ENCODE data around the gene MED8. TPM values are rescaled to one million over a fixed set of nuclear protein-coding genes. Genes with fewer than 3 reads are reported as not detected.

The MED8 gene
- total and polyA plus RNA-seq, 2 donors: 31.5 to 33.6 TPM

DNA sequence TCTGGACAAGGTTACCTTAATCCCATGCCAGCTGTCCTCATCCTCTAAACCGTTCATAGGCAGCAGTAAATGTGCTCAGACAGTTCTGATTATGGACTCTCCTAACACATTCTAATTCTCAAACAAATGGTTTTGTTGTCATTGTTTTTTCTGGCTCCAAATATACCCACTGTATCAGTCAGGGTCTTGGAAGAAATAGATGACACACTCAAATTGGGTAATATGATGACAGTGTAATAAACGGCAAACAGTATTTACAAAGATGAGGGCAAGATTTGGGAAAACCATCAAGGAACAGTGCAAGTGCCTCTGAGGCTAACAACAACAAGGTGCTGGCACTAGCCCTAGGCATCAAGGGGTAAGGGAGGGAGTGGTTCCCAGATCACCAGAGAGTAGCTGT, 35.1 kb downstream of the MED8 start:
- H3K27ac ChIP-seq (ENCODE audit: low read depth): no peak overlapping the region
- DNase-seq (ENCODE audit: extremely low spot score): no peak
- H3K4me1 ChIP-seq (ENCODE audit: insufficient read depth): no peaks in the 10 kb centered on the region
- no peak overlapping the region for H3K4me3 ChIP-seq (ENCODE audit: low read depth, low read length)
- no peaks in the 10 kb centered on the region for H3K36me3 ChIP-seq (ENCODE audit: insufficient read depth)
- WGBS: 67% methylated on average over 2 of the region's 2 CpGs

DNA sequence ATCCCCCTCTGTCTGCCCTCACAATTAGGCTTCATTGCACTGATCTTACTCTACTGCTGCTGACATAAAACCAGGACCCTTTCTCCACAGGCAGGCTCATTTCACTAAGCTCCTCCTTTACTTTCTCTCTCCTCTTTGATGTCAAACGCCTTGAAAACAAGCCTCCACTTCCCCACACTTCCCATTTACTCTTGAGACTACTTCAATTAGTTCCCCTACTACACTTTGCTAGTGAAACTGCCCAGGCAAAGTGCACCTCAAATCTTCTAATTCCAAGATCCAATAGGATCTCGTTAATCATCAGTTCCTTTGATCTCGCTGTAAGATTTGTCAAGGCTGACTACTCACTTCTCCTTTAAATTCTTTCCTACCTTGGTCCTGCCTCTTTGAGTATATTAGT, 36.7 kb downstream of the MED8 start:
- Histone ChIP-seq H3K36me3 (ENCODE audit: insufficient read depth) (no peaks in the 10 kb centered on the region), H3K4me3 (ENCODE audit: low read depth, low read length) (no peak overlapping the region), H3K27ac (ENCODE audit: low read depth) (no peak overlapping the region), H3K4me1 (ENCODE audit: insufficient read depth) (no peaks in the 10 kb centered on the region)
- WGBS: 56% methylated on average over 3 of the region's 3 CpGs
- DNase-seq (ENCODE audit: extremely low spot score): no peak

DNA sequence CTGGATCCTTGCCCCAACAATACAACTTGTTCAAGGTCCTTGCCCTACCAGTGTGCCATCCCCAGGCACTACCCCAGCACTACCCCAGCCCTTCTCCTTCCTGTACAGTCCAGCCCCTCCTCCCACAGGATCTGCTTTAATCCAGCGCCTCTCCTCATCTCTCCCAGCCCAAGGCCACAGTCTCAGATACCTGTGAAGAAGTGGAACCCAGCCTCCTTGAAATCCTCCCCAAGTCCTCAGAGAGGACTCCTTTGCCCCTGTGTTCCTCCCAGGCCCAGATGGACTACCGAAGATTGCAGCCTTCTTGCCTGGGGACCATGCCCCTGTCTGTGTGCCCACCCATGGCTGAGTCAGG, 37.3 kb downstream of the MED8 start:
- no peak for DNase-seq (ENCODE audit: extremely low spot score)
- Histone ChIP-seq H3K4me1 (ENCODE audit: insufficient read depth) (no peaks in the 10 kb centered on the region), H3K4me3 (ENCODE audit: low read depth, low read length) (no peak overlapping the region), H3K27ac (ENCODE audit: low read depth) (no peak overlapping the region), H3K36me3 (ENCODE audit: insufficient read depth) (no peaks in the 10 kb centered on the region)
- 91% methylated on average over 2 of the region's 2 CpGs for WGBS

DNA sequence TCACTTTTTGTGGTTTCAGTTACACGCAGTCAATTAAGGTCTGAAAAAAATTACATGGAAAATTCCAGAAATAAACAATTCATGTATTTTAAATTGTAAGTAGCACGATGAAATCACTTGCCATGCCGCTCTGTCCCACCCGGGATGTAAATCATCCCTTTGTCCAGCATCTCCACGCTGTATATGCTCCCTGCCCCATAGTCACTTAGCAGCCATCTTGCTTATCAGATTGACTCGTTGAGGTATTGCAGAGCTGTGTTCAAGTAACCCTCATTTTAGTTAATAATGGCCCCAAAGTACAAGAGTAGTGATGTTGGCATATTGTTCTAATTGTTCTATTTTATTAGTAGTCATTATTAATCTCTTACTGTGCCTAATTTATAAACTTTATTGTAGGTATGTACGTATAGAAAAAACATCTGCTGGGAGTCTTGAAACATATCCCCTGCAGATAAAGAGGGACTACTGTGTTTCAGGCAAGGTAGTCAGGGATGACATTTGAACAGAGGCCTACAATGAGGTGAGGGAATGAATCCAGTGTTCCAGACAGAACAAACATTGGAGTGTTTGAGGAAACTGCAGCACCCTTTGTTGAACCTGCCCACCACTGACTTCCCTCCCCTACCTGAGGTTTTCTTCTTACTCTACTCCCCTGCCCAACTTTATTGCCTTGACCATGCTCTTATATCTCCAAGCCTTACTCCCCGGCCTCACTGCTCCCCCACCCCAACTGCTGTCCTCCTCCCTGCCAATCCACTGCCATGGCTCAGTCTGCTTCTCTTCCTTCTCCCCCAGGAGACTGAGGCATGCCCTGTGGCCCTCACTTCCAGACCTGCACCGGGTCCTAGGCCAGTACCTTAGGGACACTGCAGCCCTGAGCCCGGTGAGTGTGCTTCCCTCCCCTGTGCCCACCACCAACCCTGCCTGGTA, 37.9 kb downstream of the MED8 start:
- no peaks in the 10 kb centered on the region for H3K4me1 ChIP-seq (ENCODE audit: insufficient read depth)
- H3K36me3 ChIP-seq (ENCODE audit: insufficient read depth): no peaks in the 10 kb centered on the region
- no peak overlapping the region for H3K27ac ChIP-seq (ENCODE audit: low read depth)
- WGBS: 84% methylated on average over 10 of the region's 10 CpGs
- no peak overlapping the region for H3K4me3 ChIP-seq (ENCODE audit: low read depth, low read length)
- DNase-seq (ENCODE audit: extremely low spot score): no peak

DNA sequence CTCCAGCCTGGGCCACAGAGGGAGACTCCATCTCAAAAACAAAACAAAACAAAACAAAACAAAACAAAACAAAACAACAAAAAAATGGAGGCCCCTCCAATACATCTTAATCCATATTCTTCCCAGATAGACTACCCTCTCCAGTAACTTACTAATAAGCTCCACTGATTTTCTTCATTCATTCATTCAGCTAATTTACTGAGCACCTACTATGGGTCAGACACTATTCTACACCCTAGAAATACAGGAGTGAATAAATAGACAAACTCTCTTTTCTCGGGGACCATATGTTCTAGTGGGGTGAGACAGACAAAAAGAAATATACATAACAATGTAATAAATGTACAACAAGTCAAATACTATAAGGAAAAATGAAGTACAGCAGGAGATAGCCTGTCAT, 38.6 kb downstream of the MED8 start:
- Histone ChIP-seq H3K4me1 (ENCODE audit: insufficient read depth) (no peaks in the 10 kb centered on the region), H3K4me3 (ENCODE audit: low read depth, low read length) (no peak overlapping the region), H3K27ac (ENCODE audit: low read depth) (no peak overlapping the region), H3K36me3 (ENCODE audit: insufficient read depth) (no peaks in the 10 kb centered on the region)
- DNase-seq (ENCODE audit: extremely low spot score): no peak
- 85% methylated on average over 1 of the region's 1 CpG for WGBS

DNA sequence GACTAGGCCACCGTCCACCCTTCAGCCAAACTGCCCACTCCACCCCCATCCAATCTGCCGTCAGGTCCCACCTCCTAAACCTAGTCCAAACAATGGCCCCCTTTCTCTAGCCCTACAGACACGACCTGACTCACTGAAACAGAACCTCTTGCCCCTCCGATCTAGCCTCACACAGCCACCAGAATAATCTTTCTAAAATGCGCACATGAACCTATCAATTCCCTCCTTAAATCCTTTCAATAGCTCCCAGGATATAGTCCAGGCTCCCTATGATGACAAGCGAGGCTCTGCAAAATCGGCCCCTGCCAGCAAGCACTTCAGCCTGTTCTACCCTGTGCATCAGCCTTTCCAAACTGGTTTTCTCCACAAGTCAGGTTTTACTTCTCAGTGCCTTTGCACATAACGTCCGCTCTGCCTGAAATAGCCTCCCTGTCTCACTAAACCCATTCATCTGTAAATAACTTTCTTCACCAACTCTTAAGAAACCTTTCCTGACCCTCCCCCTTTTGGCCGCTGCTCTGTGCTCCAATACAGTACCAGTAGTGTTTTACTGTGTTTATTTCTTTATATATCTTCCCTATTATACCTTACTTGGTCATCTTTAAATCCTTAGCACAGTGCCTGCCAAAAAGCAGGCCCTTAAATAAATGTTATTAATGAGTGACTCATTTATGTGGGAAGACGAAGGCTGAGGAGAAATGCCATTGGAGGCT, 39.9 kb downstream of the MED8 start:
- Histone ChIP-seq H3K27ac (ENCODE audit: low read depth) (peak overlapping the region; percentile 89), H3K4me1 (ENCODE audit: insufficient read depth) (no peaks in the 10 kb centered on the region), H3K36me3 (ENCODE audit: insufficient read depth) (no peaks in the 10 kb centered on the region), H3K4me3 (ENCODE audit: low read depth, low read length) (no peak overlapping the region)
- no peak for DNase-seq (ENCODE audit: extremely low spot score)
- WGBS: 26% methylated on average over 11 of the region's 11 CpGs

DNA sequence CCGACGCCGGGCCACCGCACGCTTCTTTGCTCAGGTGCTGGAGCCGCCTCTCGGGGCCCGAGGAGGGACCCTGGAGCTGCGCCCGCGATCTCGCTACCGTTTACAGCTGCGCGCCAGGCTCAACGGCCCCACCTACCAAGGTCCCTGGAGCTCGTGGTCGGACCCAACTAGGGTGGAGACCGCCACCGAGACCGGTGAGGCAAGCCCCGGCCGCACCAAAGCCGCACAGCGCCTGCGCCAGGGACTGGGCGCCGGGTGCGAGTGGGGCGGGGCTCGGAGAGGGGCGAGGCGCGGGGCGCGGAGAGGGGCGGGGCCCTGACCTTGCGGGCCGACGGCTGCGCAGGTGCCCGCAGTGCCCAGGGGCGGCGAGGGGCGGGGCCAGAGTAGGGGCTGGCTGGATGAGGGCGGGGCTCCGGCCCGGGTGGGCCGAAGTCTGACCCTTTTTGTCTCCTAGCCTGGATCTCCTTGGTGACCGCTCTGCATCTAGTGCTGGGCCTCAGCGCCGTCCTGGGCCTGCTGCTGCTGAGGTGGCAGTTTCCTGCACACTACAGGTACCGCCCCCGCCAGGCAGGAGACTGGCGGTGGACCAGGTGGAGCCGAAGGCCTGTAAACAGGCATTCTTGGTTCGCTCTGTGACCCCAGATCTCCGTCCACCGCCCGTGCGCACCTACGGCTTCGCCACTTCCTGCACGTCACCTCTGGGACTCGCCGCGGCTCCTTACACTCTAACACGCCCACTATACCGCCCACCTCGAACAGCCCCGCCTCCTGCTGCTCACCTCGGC, 40.6 kb downstream of the MED8 start:
- Histone ChIP-seq H3K27ac (ENCODE audit: low read depth) (peak overlapping the region; percentile 89), H3K36me3 (ENCODE audit: insufficient read depth) (no peaks in the 10 kb centered on the region), H3K4me1 (ENCODE audit: insufficient read depth) (no peaks in the 10 kb centered on the region), H3K4me3 (ENCODE audit: low read depth, low read length) (peak overlapping the region; percentile 56)
- DNase-seq (ENCODE audit: extremely low spot score): no peak
- WGBS: 8% methylated on average over 72 of the region's 72 CpGs

DNA sequence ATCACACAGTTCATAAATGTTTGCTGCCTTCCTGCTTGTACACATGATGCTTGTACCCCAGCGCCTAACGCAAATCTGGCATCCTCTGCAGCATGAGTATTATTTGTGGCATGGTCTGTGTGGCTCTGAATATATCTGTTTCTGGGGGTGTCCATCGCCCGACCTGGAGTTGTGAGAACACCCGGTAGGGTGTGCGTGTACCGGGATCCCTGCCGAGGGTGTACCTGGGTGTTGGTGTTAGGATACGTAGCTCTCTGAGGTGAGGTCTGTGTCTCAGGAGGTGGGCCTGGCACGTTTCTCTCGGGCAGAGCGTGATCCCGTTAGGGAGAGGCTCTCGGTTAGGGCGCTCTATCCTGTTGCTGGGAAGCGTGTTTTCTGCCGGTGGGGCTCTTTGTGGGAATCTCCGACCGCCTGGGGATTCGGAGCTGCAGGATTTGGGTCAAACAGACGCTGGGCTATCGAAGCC, 41.2 kb downstream of the MED8 start:
- peak overlapping the region; percentile 89 for H3K27ac ChIP-seq (ENCODE audit: low read depth)
- WGBS: 17% methylated on average over 22 of the region's 22 CpGs
- no peaks in the 10 kb centered on the region for H3K4me1 ChIP-seq (ENCODE audit: insufficient read depth)
- peak overlapping the region; percentile 56 for H3K4me3 ChIP-seq (ENCODE audit: low read depth, low read length)
- DNase-seq (ENCODE audit: extremely low spot score): no peak
- no peaks in the 10 kb centered on the region for H3K36me3 ChIP-seq (ENCODE audit: insufficient read depth)

DNA sequence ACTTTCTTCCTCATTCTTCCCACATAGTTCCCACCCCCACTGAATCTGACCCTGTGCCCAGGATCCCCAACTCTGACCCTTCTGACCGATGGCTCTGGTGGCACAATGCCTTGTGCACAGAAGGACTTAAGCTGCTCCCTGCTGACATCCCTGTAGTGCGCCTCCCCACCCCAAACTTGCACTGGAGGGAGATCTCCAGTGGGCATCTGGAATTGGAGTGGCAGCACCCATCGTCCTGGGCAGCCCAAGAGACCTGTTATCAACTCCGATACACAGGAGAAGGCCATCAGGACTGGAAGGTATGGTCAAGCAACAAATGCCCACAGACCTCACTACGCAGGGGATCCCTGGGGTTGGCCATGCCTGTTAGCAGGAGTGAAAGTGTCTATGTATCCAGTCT, 43.0 kb downstream of the MED8 start:
- Histone ChIP-seq H3K4me1 (ENCODE audit: insufficient read depth) (no peaks in the 10 kb centered on the region), H3K36me3 (ENCODE audit: insufficient read depth) (no peaks in the 10 kb centered on the region), H3K27ac (ENCODE audit: low read depth) (no peak overlapping the region), H3K4me3 (ENCODE audit: low read depth, low read length) (no peak overlapping the region)
- no peak for DNase-seq (ENCODE audit: extremely low spot score)
- WGBS: 91% methylated on average over 5 of the region's 5 CpGs

DNA sequence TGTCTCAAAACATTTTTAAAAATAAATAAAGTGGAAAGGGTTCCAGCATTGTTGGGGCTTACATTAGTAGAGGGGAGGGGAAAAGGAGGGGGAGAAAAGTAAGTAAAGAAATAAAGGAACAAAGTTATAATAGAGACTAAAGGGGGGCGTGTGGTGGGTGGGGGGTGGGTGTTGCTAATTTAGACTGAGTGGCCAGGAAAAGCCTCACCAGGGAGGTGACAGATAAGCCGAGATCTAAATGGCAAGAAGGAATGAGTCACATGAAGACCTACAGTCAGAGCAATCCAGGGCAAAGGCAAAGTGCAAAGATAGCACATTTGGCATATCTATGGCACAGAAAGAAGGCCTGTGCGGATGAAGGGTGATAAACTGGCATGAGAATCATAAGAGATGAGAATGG, 44.5 kb downstream of the MED8 start:
- no peaks in the 10 kb centered on the region for H3K4me1 ChIP-seq (ENCODE audit: insufficient read depth)
- no peak overlapping the region for H3K27ac ChIP-seq (ENCODE audit: low read depth)
- H3K4me3 ChIP-seq (ENCODE audit: low read depth, low read length): no peak overlapping the region
- 59% methylated on average over 3 of the region's 3 CpGs for WGBS
- DNase-seq (ENCODE audit: extremely low spot score): no peak
- no peaks in the 10 kb centered on the region for H3K36me3 ChIP-seq (ENCODE audit: insufficient read depth)

DNA sequence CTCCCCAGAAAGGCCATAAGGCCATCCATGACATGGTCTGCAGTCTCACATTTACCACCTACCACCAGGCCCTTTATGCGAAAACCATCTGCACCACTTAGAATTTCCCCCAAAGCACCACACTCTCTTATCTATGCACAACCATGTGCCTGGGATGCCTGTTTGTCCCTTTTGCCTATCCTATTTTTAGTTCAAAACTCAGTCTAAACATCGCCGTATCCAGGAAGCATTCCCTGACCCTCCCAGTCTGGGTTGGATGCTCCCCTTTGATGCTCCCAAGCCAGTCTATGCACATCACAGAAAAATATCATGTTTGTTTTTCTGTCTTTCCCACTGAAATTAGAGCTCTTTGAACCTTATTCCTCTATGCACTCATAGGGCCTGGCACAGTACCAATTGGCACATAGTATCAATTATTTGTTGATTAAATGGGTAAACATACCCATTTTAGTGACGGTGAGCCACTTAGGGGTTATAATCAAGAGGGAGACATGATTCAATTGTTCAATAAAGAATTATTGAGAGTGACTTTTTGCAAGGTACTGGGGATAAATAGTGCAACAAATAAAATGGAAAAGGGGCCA, 45.2 kb downstream of the MED8 start:
- DNase-seq (ENCODE audit: extremely low spot score): no peak
- Histone ChIP-seq H3K36me3 (ENCODE audit: insufficient read depth) (no peaks in the 10 kb centered on the region), H3K4me3 (ENCODE audit: low read depth, low read length) (no peak overlapping the region), H3K4me1 (ENCODE audit: insufficient read depth) (no peaks in the 10 kb centered on the region), H3K27ac (ENCODE audit: low read depth) (no peak overlapping the region)
- WGBS: 48% methylated on average over 4 of the region's 4 CpGs

DNA sequence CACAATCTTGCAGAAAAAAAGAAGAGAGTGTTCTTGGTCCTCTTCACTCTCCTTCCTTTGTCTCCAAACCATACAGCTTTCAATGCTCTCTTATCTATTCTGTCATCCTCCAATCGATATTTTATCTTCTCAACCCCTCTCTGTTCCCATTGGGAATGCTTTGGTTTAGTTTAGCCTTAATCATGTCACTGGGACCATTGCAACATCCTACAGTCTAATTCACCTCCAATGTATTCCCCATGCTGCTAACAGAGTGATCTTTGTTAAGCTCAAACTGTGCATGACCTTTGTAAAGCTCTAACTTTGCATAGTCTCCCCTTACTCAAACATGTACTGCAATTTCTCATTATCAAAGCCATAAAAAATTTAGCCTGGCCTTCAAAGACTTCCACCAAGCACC, 49.0 kb downstream of the MED8 start:
- Histone ChIP-seq H3K4me3 (ENCODE audit: low read depth, low read length) (no peak overlapping the region), H3K4me1 (ENCODE audit: insufficient read depth) (no peaks in the 10 kb centered on the region), H3K36me3 (ENCODE audit: insufficient read depth) (no peaks in the 10 kb centered on the region), H3K27ac (ENCODE audit: low read depth) (no peak overlapping the region)
- no peak for DNase-seq (ENCODE audit: extremely low spot score)
- 63% methylated on average over 1 of the region's 1 CpG for WGBS

DNA sequence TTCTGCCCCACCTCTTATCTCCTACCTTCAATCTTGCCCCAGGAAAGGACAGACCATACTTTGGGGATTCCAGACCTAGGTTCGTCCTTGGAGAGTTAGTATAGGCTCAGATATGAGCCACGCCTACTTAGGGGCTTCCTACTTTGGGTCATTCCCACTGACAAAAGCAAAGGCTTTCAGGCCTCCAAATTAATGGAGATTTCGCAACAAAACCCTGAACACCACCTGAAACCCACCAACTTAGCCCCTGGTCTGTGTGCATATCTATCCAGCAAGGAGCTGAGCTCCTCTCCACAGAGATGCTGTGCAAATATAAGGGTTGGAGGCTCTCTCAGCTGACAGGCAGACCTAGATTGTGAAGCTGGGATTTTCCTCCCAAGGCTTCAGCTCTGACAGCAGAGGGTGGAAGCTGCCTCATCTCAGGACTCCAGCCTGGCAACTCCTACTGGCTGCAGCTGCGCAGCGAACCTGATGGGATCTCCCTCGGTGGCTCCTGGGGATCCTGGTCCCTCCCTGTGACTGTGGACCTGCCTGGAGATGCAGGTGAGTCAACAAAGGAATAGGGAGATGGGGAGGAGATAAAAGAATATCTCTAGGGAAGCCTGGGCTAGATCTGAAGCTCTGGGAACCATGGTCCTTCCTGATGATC, 49.9 kb downstream of the MED8 start:
- WGBS: 91% methylated on average over 6 of the region's 6 CpGs
- DNase-seq (ENCODE audit: extremely low spot score): no peak
- Histone ChIP-seq H3K27ac (ENCODE audit: low read depth) (no peak overlapping the region), H3K36me3 (ENCODE audit: insufficient read depth) (no peaks in the 10 kb centered on the region), H3K4me1 (ENCODE audit: insufficient read depth) (no peaks in the 10 kb centered on the region), H3K4me3 (ENCODE audit: low read depth, low read length) (no peak overlapping the region)

Measured in urinary bladder (tissue), 4 donors.